Left ventricle myocardium inferior (tissue), 1 donor: ENCODE data around the gene EPN2. TPM values are rescaled to one million over a fixed set of nuclear protein-coding genes. Genes with fewer than 3 reads are reported as not detected.
"Not testable (repeated sequence)": the region's sequence is repeated elsewhere in the genome, so short reads cannot be mapped to it uniquely, and the experiment has no call there.

Experiments
- DNase-seq: peaks from one replicate; pipeline ENCODE4 v3.0.0-alpha.2; 2020
- H3K27ac ChIP-seq: fragments of 200-600 bp; replicated peaks from 2 replicates; pipeline ENCODE4 v1.8.0; 2021
- H3K27me3 ChIP-seq: fragments of 200-600 bp; 2 replicates; pipeline ENCODE4 v1.8.0; 2021; ENCODE audit warnings: low read depth
- H3K36me3 ChIP-seq: fragments of 200-600 bp; 2 replicates; pipeline ENCODE4 v1.8.0; 2021
- H3K4me1 ChIP-seq: fragments of 200-600 bp; 2 replicates; pipeline ENCODE4 v1.8.0; 2021
- H3K4me3 ChIP-seq: fragments of 200-600 bp; 2 replicates; pipeline ENCODE4 v1.8.0; 2021; ENCODE audit warnings: mild to moderate bottlenecking, moderate library complexity
- H3K9me3 ChIP-seq: fragments of 200-600 bp; replicated peaks from 2 replicates; pipeline ENCODE4 v1.8.0; 2021
- intact Hi-C: fragments of 100-400 bp; cut with micrococcal nuclease; formaldehyde crosslinking; loops from one replicate; pipeline ENCODE4 v1.11.0; 2022
- total RNA-seq: library from RNA; stranded (reverse); fragmentation: NEBNext Ultra II Directional; extraction: Animal tissue kit (Norgen Biotek cat#: 25700); gene quantifications from one replicate; pipeline ENCODE4 v1.2.1, GENCODE V29; 2021
- TF ChIP-seq, protein P1 (sequence below): fragments of 200-600 bp; IDR thresholded peaks from 2 replicates; pipeline ENCODE4 v1.8.0; 2021; ENCODE audit warnings: antibody characterized with exemption, mild to moderate bottlenecking, borderline replicate concordance
- donor health status: DM: no; HTN: yes; CAD: no; lungs with severe emphysema.

EPN2 gene
- total RNA-seq, 1 donor from 2014 or later: 71.7 TPM

DNA sequence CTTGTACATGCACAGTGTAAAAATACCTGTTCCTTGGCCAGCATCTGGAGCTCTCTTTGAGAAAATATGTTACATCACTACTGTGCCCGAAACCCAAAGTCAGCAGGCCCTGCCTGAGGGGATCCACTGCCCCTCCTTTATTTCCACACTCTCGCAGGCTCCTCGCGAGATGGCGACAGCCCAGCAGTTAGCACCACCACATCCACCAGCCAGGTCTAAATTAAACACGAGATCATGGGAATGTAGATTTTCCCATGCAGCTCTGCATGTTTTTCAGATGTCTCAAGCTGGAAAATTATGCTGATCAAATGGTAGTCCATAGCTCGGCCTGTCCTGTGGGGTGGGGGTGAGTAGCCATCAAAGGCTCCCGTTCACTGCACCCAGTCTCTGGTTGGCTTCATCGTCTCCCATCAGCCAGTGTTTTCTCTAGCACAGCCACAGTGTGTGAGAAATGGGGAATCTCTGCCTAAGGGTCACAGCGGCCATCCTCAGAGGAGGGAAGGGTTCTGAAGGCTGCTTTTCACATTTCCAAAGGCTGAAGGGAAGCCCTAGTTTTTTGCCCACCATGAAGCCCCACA lies 34.7 kb downstream of the EPN2 start:
- Histone ChIP-seq H3K27me3 (no peaks in the 10 kb centered on the region), H3K4me3 (no peak overlapping the region), H3K27ac (peak overlapping the region; percentile 85), H3K9me3 (no peaks in the 10 kb centered on the region), H3K36me3 (peaks cover 9% of the 10 kb centered on the region), H3K4me1 (peaks cover 95% of the 10 kb centered on the region)
- intact Hi-C loops: no loop called here
- no peak for DNase-seq
- TF ChIP-seq, protein P1, sequence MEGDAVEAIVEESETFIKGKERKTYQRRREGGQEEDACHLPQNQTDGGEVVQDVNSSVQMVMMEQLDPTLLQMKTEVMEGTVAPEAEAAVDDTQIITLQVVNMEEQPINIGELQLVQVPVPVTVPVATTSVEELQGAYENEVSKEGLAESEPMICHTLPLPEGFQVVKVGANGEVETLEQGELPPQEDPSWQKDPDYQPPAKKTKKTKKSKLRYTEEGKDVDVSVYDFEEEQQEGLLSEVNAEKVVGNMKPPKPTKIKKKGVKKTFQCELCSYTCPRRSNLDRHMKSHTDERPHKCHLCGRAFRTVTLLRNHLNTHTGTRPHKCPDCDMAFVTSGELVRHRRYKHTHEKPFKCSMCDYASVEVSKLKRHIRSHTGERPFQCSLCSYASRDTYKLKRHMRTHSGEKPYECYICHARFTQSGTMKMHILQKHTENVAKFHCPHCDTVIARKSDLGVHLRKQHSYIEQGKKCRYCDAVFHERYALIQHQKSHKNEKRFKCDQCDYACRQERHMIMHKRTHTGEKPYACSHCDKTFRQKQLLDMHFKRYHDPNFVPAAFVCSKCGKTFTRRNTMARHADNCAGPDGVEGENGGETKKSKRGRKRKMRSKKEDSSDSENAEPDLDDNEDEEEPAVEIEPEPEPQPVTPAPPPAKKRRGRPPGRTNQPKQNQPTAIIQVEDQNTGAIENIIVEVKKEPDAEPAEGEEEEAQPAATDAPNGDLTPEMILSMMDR: no peak

GRCh38 chr17:19273731-19274130 lies 36.6 kb downstream of the EPN2 start:
- Histone ChIP-seq H3K4me1 (peaks cover 93% of the 10 kb centered on the region), H3K27me3 (no peaks in the 10 kb centered on the region), H3K36me3 (peaks cover 9% of the 10 kb centered on the region), H3K9me3 (no peaks in the 10 kb centered on the region), H3K27ac (peak overlapping the region; percentile 85), H3K4me3 (no peak overlapping the region)
- TF ChIP-seq, protein P1: no peak
- DNase-seq: no peak
- intact Hi-C loops: no loop called here

DNA sequence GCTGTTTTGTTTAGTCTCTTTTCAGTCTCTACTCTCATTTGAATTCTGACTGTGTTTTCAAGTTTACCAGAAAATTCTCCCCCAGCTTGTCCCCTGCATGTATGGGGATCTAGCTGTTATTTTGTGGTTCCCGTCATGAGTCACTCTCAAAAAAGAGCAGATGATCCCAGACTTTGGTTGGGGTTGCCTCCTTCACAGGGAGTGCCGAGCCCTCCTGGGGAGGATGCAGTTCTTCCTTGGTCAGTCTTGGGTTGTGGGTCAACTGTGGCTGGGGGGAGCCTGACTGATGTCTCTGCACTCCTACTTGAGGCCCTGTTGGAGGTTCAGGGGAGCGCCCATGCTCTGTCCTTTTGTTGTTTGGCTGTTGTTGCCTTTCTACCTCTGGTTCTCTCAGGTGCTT lies 37.7 kb downstream of the EPN2 start:
- H3K4me3 ChIP-seq: no peak overlapping the region
- intact Hi-C loops: no loop called here
- no peak for DNase-seq
- peaks cover 90% of the 10 kb centered on the region for H3K4me1 ChIP-seq
- no peaks in the 10 kb centered on the region for H3K9me3 ChIP-seq
- no peaks in the 10 kb centered on the region for H3K27me3 ChIP-seq
- TF ChIP-seq, protein P1: no peak
- H3K27ac ChIP-seq: peak overlapping the region; percentile 85
- peaks cover 9% of the 10 kb centered on the region for H3K36me3 ChIP-seq

DNA sequence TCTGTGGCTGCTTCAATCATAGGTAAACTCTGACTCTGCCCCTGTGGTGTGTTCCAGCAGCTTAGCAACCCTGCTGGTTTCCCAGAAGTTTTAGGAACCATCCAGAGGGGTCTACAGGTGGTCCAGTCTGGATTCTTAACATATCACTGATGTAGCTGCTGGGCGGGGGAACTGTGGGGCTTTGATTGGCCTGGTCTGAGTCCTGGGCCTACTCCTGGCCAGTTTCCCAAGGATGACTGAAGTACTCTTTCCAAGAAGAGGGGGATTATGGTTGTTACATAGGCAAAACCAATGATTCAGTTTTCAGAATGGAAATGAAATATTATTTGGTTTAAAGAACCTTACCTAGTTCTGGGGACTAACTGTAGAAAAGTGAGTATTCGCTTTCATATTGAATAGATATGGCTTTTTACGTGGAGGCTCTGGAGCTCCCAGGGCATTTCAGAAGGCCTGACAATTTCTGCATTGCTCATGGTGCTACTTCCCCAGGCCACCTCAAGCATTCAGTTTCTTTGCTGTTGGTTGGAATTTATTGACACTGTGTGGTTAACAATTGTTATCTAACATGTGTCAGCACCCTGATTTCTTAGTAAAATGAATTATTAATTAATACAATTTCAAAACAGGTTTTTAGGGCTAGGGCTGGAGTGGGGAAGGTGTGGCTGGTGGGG lies 38.4 kb downstream of the EPN2 start:
- Histone ChIP-seq H3K4me1 (peaks cover 83% of the 10 kb centered on the region), H3K27me3 (no peaks in the 10 kb centered on the region), H3K9me3 (no peaks in the 10 kb centered on the region), H3K27ac (peak overlapping the region; percentile 85), H3K36me3 (peaks cover 9% of the 10 kb centered on the region), H3K4me3 (no peak overlapping the region)
- DNase-seq: no peak
- intact Hi-C loops: no loop called here
- TF ChIP-seq, protein P1: no peak

DNA sequence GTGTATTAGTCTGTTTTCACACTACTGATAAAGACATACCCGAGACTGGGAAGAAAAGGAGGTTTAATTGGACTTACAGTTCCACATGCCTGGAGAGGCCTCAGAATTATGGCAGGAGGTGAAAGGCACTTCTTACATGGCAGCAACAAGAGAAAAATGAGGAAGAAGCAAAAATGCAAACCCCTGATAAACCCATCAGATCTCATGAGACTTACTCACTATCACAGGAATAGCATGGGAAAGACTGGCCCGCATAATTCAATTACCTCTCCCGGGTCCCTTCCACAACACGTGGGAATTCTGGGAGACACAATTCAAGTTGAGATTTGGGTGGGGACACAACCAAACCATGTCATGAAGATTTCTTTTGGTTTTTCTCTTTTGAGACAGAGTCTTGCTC lies 41.1 kb downstream of the EPN2 start:
- DNase-seq, intact Hi-C loops, H3K9me3 ChIP-seq, H3K4me3 ChIP-seq, H3K27me3 ChIP-seq: not testable (repeated sequence)
- Histone ChIP-seq H3K4me1 (peaks cover 74% of the 10 kb centered on the region), H3K27ac (peak overlapping the region; percentile 34), H3K36me3 (peaks cover 18% of the 10 kb centered on the region)

- H3K4me1 ChIP-seq: peaks cover 76% of the 10 kb centered on the region
- H3K27ac ChIP-seq: peak overlapping the region; percentile 34
- H3K4me3 ChIP-seq: no peak overlapping the region
- TF ChIP-seq, protein P1: no peak
- no peak for DNase-seq
- peaks cover 22% of the 10 kb centered on the region for H3K36me3 ChIP-seq
- H3K27me3 ChIP-seq: no peaks in the 10 kb centered on the region
- no peaks in the 10 kb centered on the region for H3K9me3 ChIP-seq
- intact Hi-C loops: no loop called here
These were observed 41.6 kb downstream of the EPN2 start for GRCh38 chr17:19278729-19279128.
